Measurements from ENCODE around the gene ARPC4.
A peak's percentile ranks its signal among the peaks of the same experiment; 100 is the strongest.

The ARPC4 gene

DNA sequence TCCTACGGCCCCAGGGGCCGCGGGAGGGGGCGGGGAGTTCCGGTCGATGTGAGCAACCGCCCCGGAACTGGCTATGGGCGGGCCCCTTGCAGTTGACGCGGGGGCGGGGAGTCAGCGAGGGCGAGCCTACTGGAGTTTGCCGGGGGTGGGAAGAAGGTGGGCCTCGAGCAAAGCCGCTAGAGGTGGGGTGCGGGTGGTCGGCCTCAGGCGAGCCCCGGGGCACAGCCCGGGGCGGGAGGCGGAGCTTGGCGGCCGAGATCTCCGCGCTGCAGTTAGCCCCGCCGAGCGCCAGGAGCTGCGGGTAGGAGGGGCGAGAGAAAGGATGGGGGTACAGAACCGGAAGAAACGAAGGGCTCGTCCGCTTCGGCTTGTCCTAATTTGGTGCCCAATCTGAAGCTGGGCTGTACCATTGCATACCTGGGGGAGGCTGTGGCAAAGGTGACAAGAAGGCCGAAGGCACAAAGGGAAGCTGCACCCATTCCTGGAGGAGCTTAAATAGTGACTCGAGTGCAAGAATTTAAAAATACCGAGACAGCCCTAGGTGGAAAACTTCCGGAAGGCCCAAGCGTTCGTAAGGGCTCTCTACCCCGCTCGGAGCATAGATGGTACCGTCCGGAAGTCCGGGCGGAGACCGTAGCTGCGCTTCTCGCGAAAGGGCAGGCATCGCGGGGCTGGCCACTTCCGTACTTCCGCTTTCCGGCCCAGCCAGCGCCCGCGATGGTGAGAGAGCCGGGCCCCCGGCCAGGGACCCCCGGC lies at the start of gene ARPC4, which contains the start of gene TADA3:
TSS of gene ARPC4 (plus strand) at position 678 of the 756 bp plus-strand sequence. CDS start at position 718, 40 bp downstream.
TSS of gene TADA3 (minus strand) at position 69 of the 756 bp plus-strand sequence. CDS start 1,007 bp downstream, outside the sequence.
- DNase-seq (ENCODE audit: low read depth in 2 of 2): peak; percentile 83 to 91

DNA sequence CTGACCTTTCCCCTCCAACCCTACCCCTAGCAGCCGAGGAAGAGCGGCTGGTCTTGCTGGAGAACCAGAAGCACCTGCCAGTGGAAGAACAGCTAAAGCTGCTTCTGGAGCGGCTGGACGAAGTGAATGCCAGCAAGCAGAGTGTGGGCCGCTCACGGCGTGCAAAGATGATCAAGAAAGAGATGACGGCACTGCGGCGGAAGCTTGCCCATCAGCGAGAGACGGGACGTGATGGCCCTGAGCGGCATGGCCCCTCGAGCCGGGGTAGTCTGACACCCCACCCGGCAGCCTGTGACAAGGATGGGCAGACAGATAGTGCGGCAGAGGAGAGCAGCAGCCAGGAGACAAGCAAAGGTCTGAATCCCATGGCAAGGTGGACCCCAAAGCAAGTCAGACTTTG lies 49.3 kb upstream of the ARPC4 start:
- no peak for DNase-seq (ENCODE audit: low read depth in 2 of 2)

DNA sequence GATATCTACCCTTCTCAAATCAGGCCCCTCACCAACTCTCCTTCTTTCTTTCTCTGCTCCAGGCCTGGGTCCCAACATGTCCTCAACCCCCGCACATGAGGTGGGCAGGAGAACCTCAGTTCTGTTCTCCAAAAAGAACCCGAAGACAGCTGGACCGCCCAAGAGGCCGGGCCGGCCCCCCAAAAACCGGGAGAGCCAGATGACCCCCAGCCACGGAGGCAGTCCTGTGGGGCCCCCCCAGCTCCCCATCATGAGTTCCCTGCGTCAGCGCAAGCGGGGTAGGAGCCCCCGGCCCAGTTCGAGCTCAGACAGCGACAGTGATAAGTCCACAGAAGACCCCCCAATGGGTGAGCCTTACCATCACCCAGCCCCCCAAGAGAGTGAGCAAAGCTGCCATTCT lies 48.7 kb upstream of the ARPC4 start:
- DNase-seq (ENCODE audit: low read depth in 2 of 2): no peak

DNA sequence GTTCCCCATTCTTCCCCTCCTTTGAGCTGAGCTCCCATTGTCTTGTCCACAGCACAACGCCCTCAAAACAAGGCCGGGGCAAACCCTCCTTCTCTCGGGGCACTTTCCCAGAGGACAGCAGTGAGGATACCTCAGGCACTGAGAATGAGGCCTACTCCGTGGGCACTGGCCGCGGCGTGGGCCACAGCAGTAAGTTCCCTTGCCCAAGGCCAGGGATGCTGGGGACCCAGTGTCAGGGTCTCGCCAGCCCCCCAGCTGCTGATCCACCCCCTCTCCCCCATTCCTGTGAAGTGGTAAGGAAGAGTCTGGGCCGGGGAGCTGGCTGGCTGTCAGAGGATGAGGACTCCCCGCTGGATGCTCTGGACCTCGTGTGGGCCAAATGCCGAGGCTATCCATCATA lies 47.4 kb upstream of the ARPC4 start:
- no peak for DNase-seq (ENCODE audit: low read depth in 2 of 2)

DNA sequence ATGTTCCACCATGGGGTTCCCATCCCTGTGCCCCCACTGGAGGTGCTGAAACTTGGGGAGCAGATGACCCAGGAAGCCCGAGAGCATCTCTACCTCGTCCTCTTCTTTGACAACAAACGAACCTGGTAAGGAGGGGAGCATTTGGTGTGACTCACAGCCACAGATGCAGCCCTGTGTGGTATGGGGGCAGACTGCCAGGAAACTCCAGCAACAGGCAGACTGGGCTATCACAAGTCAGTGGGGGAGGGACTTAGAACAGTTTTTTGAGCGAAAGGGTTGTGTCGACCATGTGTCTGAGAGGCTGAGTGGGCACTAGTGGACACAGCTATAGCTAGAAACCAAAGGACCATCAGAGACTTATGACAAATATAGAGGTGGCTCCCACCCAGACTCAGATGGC lies 46.6 kb upstream of the ARPC4 start:
- no peak for DNase-seq (ENCODE audit: low read depth in 2 of 2)

DNA sequence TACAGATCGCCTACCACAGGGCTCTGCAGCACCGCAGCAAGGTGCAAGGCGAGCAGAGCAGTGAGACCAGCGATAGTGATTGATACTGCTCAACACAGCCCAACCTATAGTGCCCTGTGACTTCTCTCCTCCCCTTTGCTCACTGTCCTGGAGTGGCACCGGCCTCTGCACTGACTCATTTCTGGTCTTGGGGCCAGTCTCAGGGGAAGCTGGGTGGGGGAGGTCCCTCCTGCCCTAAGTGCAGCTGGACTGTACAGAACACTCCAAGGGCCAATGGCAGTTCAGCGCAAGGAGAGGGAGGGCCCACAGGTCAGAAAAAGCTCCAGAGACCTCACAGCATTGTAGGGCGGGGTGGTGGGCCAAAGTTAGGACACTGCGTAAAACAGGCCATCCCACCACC lies 45.6 kb upstream of the ARPC4 start:
- DNase-seq (ENCODE audit: low read depth in 2 of 2): no peak

DNA sequence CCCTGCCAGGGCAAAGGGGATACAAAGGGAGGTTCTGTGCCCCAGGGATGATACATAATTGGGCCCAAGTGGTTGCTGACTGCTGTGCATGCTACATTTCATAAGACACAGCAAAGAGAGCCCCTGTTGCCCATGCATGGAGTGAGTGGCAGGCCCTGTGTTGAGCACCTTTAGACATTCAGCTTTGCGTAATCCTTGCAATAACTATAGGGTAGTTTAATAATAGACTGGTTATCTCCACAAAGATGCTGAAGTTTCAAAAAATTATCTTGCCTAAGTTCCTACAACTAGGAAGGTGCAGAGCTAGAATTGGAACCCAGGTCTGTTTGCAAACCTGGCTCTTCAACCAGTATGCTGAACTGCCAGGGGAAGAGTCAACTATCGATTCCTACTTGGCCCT lies 44.9 kb upstream of the ARPC4 start:
- DNase-seq (ENCODE audit: low read depth in 2 of 2): no peak

DNA sequence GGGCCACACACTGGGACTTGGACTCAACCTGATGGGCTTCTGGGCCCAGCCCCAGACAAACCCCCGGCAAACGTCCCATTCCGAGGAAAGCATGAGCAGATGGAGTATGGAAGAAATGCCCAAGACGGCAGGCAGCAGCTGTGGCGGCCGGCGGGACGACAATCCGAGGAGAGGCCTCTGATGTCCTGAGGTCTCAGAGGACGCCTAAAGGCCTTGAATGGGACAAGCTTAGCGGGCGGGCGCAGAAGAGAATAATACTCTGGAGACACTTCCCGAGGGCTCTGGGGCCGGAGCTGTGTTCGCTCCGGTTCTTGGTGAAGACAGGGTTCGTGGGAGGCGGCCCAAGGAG lies 43.6 kb upstream of the ARPC4 start:
- DNase-seq (ENCODE audit: low read depth in 2 of 2): no peak

DNA sequence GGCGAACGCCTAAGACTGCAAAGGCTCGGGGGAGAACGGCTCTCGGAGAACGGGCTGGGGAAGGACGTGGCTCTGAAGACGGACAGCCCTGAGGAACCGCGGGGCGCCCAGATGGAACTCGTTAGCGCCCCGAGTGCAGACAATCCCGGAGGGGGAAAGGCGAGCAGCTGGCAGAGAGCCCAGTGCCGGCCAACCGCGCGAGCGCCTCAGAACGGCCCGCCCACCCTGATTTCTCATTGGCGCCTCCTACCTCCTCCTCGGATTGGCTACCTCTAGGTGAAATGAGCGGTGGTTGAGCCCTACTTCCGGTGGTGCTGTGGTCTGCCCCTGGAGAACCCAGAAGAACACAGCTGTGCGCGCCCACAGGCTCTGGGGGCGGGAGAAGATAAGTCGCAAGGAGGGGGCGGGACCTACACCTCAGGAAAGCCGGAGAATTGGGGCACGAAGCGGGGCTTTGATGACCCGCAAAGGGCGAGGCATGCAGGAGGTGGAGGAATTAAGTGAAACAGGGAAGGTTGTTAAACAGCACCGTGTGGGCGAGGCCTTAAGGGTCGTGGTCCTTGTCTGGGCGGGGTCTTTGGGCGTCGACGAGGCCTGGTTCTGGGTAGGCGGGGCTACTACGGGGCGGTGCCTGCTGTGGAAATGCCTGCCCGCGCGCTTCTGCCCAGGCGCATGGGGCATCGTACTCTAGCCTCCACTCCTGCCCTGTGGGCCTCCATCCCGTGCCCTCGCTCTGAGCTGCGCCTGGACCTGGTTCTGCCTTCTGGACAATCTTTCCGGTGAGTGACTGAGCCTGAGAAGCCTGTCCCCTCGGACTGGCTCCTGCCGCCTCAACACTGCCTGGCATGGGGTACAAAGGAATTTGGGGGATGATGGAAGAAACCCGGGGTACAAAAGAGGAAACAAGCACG lies 43.0 kb upstream of the ARPC4 start, which contains the start of gene OGG1:
TSS of gene OGG1 (plus strand) at position 308 of the 911 bp plus-strand sequence. CDS start at position 643, 335 bp downstream.
- DNase-seq (ENCODE audit: low read depth in 2 of 2): peak; percentile 92 to 96

DNA sequence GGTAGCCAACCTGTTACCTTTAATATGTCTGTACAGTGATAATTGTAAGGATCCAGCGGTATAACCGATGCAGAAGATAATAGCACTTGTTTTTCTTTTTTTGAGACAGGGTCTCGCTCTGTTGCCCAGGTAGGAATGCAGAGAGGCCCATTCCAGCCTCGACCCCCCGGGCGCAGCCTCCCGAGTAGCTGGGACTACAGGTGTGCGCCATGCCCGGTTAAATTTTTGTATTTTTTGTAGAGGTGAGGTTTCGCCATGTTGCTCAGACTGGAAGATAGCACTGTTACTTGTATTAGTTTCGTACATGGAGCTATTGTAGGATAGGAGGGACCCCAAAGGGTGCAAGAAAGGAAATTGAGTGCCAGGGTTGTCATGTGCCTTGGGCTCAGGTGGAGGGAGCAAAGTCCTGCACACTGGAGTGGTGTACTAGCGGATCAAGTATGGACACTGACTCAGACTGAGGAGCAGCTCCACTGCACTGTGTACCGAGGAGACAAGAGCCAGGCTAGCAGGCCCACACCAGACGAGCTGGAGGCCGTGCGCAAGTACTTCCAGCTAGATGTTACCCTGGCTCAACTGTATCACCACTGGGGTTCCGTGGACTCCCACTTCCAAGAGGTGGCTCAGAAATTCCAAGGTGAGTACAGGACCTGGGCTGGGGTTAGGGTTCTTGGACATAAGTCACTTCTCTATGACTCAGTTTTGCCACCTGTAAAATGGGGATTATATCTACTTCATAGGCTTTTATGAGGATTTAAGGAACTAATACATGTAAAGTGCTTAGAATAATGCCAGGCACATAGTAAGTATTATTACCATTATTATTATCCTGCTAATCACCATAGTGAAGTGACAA lies 42.1 kb upstream of the ARPC4 start:
- no peak for DNase-seq (ENCODE audit: low read depth in 2 of 2)

DNA sequence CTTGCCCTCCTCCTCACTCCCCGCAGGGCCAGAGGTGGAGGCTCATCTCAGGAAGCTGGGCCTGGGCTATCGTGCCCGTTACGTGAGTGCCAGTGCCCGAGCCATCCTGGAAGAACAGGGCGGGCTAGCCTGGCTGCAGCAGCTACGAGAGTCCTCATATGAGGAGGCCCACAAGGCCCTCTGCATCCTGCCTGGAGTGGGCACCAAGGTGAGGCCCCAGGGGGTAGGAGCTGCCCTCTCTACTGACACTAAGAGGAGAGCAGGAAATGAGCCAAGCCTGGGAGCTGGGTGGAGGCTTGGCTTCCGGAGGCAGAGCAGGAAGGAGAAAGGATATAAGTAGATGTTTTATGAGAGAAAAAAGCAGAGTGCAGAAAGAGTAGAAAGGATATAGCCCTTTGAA lies 38.2 kb upstream of the ARPC4 start:
- no peak for DNase-seq (ENCODE audit: low read depth in 2 of 2)

DNA sequence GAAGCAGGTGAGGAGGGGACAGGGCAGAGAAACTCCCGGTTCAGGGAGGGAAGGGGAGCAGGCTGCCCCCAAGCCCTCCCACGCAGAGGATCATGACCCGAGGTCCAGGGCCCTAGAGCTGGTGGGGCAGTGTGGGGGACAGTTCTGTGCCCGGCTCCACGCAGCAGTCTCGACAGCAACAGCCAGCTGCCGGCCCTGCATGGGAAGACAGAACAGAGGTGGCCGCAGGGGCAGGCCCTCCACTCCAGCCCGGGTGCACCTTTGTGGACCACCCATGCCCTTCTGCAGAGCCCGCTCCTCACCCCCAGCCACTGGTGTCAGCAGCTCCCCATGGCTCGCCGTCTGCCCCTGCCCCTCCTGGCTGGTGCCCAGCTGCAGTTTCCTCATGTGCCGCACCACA lies 35.5 kb upstream of the ARPC4 start:
- DNase-seq (ENCODE audit: low read depth in 2 of 2): no peak

DNA sequence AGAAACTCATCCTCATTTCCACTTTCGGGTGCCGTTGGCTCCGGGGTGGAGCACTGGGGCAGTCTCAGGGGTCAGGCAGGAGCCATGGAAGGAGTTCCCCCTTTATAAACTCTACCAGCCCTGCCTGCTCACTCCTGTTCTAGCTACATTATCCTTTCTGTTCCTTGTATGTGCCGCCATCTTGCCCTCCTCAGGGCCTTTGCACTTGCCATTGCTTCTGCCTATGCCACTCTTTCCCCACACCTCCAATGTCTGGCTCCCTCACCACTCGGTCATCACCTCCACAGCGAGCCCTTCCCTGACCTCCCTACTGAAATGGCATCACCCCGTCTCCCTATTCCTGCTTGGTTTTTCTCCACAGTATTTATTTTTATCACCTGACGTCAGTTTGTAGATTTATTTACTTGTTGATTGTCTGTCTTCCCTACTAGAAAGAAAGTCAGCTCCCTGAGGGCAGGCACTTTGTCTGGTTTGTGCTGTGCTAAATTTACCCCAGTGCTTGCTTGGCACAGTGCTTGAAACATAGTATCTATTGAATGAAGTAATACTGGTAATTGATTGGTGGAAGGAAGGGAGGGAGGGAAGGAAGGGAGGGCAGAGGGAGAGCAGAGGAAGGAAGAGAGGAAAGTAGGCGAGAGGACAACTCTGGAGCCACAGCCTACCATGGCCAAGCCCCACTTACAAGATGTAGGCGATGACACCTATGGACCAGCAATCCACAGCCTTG lies 31.9 kb upstream of the ARPC4 start:
- DNase-seq (ENCODE audit: low read depth in 2 of 2): no peak

DNA sequence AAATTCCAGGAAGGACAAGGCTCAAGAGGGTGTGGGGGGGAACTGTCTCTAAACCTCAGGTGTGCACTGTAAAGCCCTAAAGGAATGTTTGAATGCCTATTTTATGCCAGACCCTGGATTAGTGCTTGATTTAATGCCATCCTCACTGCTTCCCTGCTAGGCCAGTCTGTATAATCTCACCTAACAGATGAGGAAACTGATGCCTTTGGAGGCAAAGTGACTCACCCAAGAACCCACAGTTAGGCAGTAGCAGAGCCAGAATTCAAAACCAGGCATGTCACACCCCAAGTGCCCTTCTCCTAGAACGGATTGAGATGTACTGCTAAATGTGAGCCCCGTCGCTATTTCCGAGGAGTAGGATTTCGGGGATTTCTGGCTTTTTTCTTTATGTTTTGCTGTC lies 31.0 kb upstream of the ARPC4 start:
- no peak for DNase-seq (ENCODE audit: low read depth in 2 of 2)

DNA sequence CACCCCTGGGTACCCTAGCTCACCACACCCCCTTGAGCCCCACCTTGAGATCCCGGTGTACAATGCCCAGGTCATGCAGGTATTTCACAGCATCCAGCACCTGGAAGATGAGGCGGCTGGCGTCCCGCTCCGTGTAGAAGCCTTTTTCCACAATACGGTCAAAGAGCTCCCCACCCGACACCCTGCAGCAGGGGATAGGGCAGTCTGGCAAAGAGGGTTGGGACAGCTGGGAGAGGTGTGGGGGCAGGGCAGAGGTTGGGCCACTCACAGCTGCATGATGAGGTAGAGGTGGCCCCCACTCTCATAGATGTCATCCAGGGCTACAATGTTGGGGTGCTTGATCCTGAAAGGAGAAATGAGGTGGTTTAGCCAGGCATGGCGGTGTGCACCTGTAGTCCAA lies 30.0 kb upstream of the ARPC4 start:
- no peak for DNase-seq (ENCODE audit: low read depth in 2 of 2)

DNA sequence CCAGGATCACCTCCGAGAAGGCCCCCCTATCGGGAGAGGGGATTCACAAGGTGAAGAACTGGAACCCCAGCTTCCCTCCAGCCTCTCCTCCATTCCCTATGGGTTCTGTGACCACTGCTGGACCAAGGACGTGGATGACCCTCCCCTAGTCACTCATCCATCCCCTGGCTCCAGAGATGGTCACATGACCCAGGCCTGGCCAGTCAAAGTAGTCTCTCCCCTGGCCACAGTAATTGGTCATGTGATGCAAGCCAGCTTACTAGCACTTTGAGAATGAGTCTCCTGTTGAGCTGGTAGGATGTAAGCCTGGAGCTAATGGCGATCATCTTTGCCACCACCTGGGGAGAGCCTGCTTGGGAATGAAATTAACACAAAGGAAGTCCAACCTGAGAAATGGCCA lies 27.0 kb upstream of the ARPC4 start:
- no peak for DNase-seq (ENCODE audit: low read depth in 2 of 2)

DNA sequence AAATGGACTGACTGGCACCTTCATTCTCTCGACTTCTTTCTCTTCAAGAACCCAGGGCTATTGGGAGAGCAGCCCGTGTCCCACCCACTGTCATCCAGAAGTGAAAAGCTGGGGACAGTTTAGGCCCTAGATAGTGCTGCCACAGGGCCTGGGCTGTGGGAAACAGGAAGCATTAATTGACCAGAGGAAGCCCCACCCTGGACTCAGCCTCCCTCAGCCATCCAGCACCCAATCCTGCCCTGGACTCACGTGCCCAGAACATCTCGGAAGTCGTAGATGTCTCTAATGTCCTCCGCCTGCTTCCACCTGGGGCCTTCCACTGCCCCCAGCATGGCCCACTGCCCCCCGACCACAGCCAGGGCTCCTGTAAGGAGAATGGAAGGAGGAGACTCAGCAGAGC lies 25.5 kb upstream of the ARPC4 start:
- DNase-seq (ENCODE audit: low read depth in 2 of 2): no peak

DNA sequence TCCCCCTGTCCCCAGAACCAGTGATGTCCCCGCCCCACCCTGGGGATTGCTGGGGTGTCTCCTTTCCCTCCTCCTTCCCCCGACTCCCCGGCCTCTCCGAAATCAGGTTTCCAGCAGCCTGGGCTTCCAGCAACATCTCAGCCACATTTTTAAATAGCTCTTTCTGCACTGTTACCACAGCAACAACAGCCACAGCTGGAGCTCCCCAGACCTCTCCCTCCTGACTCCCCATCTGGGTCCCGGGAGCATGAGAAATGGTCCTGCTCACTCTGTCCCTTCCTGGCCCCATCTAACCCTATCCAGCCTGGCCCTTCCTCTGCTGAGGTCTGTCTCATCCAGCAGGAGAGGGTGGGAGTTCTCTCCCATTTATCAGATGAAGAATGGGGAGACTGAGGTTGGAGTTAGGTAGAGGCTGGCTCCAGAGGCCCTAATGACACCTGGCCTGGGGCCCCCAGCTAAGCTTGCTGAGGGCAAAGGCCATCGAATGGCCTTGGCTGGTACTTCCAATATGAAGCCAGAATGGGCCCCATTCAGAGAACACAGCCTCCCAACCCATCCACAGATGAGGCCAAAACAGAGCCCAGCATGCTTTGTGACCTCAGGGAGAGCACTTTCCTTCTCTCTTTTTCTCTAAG lies 24.6 kb upstream of the ARPC4 start:
- DNase-seq (ENCODE audit: low read depth in 2 of 2): no peak

DNA sequence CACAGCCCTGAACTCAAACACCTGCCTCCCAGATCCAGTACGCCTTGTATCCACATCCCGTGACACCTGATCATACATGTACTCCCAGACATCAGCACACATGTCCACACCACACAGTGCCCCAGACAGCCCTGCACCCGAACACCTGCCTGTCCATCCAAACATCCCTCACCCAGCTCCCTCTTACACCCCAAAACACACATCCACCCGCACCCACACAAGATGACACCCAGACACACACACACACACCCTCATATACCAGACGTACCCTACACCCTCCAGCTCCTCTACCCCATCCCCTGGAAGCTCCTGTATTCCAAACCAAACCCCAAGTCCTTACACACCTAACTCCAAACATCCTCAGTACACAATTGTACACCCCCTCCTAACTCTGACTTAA lies 23.9 kb upstream of the ARPC4 start:
- DNase-seq (ENCODE audit: low read depth in 2 of 2): no peak

DNA sequence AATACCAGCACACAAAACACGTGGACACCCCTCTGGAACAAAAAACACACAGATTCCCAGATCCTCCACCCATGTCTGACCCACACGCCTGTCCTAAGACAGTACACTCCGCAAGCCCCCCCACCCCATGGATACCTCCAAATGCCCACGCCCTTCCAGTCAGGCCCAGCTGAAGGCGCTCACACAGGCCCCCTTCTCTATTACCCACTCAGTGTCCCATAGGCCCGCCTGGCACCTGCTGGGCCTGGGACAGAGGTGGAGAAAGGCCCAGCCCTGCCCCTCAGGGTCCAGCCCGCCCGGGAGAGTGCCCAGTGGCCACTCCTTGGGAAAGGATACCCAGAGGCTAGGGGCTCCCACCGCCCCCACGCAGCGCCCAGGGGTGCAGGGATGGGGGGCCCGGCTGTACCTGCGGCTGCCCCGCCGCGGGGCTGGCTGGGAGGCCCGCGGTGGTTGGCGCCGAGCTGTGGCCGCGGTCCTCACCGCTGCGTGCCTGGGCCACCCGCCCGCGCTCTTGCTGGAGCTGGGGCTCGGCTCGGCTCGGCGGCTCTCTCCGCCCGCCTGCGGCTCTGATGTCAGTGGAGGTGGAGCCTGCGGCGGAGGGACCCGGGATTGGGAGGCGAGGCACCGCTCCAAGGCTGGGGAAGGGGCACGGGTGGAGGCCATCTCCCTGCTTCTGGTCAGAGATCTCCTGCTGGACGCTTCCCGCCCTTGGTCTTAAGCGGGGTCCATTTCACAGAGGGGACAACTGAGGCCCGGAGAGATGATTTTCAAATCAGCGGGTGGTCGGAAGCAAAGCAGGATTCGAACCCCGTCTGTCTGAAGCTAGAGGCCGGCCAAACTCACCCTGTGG lies 23.2 kb upstream of the ARPC4 start, which contains the start of gene CAMK1:
TSS of gene CAMK1 (minus strand) at position 522 of the 850 bp plus-strand sequence. CDS start 2,198 bp downstream, outside the sequence.
- DNase-seq (ENCODE audit: low read depth in 2 of 2): no peak
